ENCODE results near the gene GPHN.

- TF ChIP-seq CTCF (IDR thresholded peaks at IDR 0.05), result no peak
- TF ChIP-seq POLR2AphosphoS5 (IDR thresholded peaks at IDR 0.05), result no peak
Observed at GRCh38 chr14:67133595-67134441, 625.9 kb downstream of the GPHN start.
